HCT116 (cell line): ENCODE data around the gene SCN2B. TPM values are rescaled to one million over a fixed set of nuclear protein-coding genes. Genes with fewer than 3 reads are reported as not detected.

ENCODE experiments used
- ATAC-seq: fragments of 200-7000 bp; cut with Tn5 transposase; 2 replicates; pipeline ENCODE4 v1.9.1; 2020; ENCODE audit warnings: mild to moderate bottlenecking, moderate library complexity
- BruUV-seq: library from RNA; stranded (reverse); fragments of 400-500 nt; replicated peaks from 2 replicates; lab custom pipeline; 2021; lab: Mats Ljungman, UMichigan
- CTCF ChIA-PET: fragments of 300-600 bp; sonication (Branson Sonifier 250); formaldehyde crosslinking; loops from one replicate; lab custom pipeline; 2021; ENCODE audit warnings: antibody characterized with exemption; lab: Charles Lee
- POLR2A ChIA-PET: fragments of 300-600, 350-600 bp; sonication (Branson Sonifier 250); formaldehyde crosslinking; loops from one replicate; lab custom pipeline; 2021; ENCODE audit warnings: antibody characterized with exemption; lab: Charles Lee
- RAD21 ChIA-PET, 2 experiments: fragments of 300-600 bp; sonication (Branson Sonifier 250); formaldehyde crosslinking; loops; one replicate each; lab custom pipeline; 2023; ENCODE audit warnings: low total read pairs in 2 of 2; ENCODE audit not compliant: uncharacterized antibody in 2 of 2, unreplicated experiment in 2 of 2, low non-redundant PET in 1 of 2; lab: Charles Lee
- DNase-seq: peaks from one replicate; pipeline ENCODE4 v3.0.0-alpha.2; 2010; ENCODE audit warnings: low read depth, low spot score
- H2AFZ ChIP-seq: fragments of 200-600 bp; shearing (Covaris generic), sonication (generic); 2 replicates; pipeline ENCODE4 v1.6.1; 2017; ENCODE audit warnings: low read depth, mixed run types, mixed read lengths, antibody characterized with exemption, low read length; ENCODE audit not compliant: poor library complexity, severe bottlenecking
- H3K27ac ChIP-seq: 2 replicates; pipeline ENCODE4 v1.5.1; 2012; ENCODE audit warnings: low read depth, low read length
- H3K27me3 ChIP-seq: fragments of 200-600 bp; sonication (generic); 2 replicates; pipeline ENCODE4 v1.6.1; 2016; ENCODE audit warnings: mixed run types, low read length, mixed read lengths; ENCODE audit not compliant: insufficient read depth
- H3K36me3 ChIP-seq, 2 experiments: fragments of 200-500 bp in 1 of 2; fragments of 200-600 bp in 1 of 2; sonication (Bioruptor generic) in 1 of 2; sonication (generic) in 1 of 2; 2 replicates each; pipeline versions ENCODE4 v1.5.1 to v1.6.1; 2014 to 2016; ENCODE audit warnings: low read length in 2 of 2, inconsistent platforms in 1 of 2, mixed read lengths in 1 of 2, mixed run types in 1 of 2; ENCODE audit not compliant: insufficient read depth in 2 of 2, control insufficient read depth in 1 of 2
- H3K4me1 ChIP-seq, 2 experiments: fragments of 200-600 bp in 1 of 2; sonication (generic) in 1 of 2; 2 replicates each; pipeline versions ENCODE4 v1.5.1 to v1.6.1; 2012 to 2017; ENCODE audit warnings: low read length in 2 of 2, inconsistent platforms in 1 of 2, mild to moderate bottlenecking in 1 of 2, mixed read lengths in 1 of 2, mixed run types in 1 of 2, moderate library complexity in 1 of 2; ENCODE audit not compliant: insufficient read depth in 2 of 2, control insufficient read depth in 1 of 2
- H3K4me2 ChIP-seq: fragments of 200-600 bp; sonication (generic); 2 replicates; pipeline ENCODE4 v1.6.1; 2017; ENCODE audit warnings: mixed run types, low read length, mixed read lengths
- H3K4me3 ChIP-seq, 2 experiments: fragments of 200-600 bp in 1 of 2; sonication (generic) in 1 of 2; replicated peaks in 1 of 2; 2 replicates each; pipeline ENCODE4 v1.5.1; 2011 to 2016; ENCODE audit warnings: low read length in 2 of 2, control low read depth in 1 of 2, low read depth in 1 of 2, mild to moderate bottlenecking in 1 of 2, mixed read lengths in 1 of 2, mixed run types in 1 of 2
- H3K79me2 ChIP-seq: fragments of 200-600 bp; sonication (generic); 2 replicates; pipeline ENCODE4 v1.6.1; 2017; ENCODE audit warnings: mild to moderate bottlenecking, mixed run types, low read length, moderate library complexity, mixed read lengths; ENCODE audit not compliant: insufficient read depth
- H3K9ac ChIP-seq: fragments of 200-600 bp; sonication (generic); 2 replicates; pipeline ENCODE4 v1.6.1; 2016; ENCODE audit warnings: low read length, mixed read lengths
- H3K9me2 ChIP-seq: fragments of 200-600 bp; sonication (generic), shearing (Covaris generic); 2 replicates; pipeline ENCODE4 v1.6.1; 2017; ENCODE audit warnings: mixed run types, mild to moderate bottlenecking, moderate library complexity; ENCODE audit not compliant: insufficient read depth
- H3K9me3 ChIP-seq, 2 experiments: fragments of 200-500 bp in 1 of 2; fragments of 200-600 bp in 1 of 2; sonication (Bioruptor generic) in 1 of 2; sonication (generic) in 1 of 2; 2 replicates each; pipeline ENCODE4 v1.6.1; 2014 to 2017; ENCODE audit warnings: low read length in 2 of 2, mixed read lengths in 2 of 2, inconsistent platforms in 1 of 2, low read depth in 1 of 2, mild to moderate bottlenecking in 1 of 2, mixed run types in 1 of 2, moderate library complexity in 1 of 2; ENCODE audit not compliant: control insufficient read depth in 1 of 2, insufficient read depth in 1 of 2
- H4K20me1 ChIP-seq: fragments of 200-600 bp; sonication (generic), shearing (Covaris generic); 2 replicates; pipeline ENCODE4 v1.6.1; 2017; ENCODE audit warnings: mixed run types, mild to moderate bottlenecking, moderate library complexity; ENCODE audit not compliant: insufficient read depth
- CBX3 ChIP-seq: IDR thresholded peaks from 2 replicates; pipeline ENCODE4 v1.6.1; 2012; ENCODE audit warnings: low read depth
- CEBPB ChIP-seq: IDR thresholded peaks from 2 replicates; pipeline ENCODE4 v1.6.1; 2012; ENCODE audit warnings: low read depth
- EZH2 ChIP-seq: fragments of 200-600 bp; sonication (generic); IDR thresholded peaks from 2 replicates; pipeline ENCODE4 v1.6.1; 2017; ENCODE audit warnings: antibody characterized with exemption, mixed run types
- EZH2phosphoT487 ChIP-seq: fragments of 200-600 bp; IDR thresholded peaks from 2 replicates; pipeline ENCODE4 v1.6.1; 2018; ENCODE audit warnings: antibody characterized with exemption, borderline replicate concordance
- FOSL1 ChIP-seq: IDR thresholded peaks from 2 replicates; pipeline ENCODE4 v1.6.1; 2012; ENCODE audit warnings: low read depth
- JUND ChIP-seq: IDR thresholded peaks from 2 replicates; pipeline ENCODE4 v1.6.1; 2012
- POLR2A ChIP-seq: IDR thresholded peaks from 2 replicates; pipeline ENCODE4 v1.7.0; 2011; ENCODE audit warnings: borderline replicate concordance; ENCODE audit not compliant: insufficient read depth, insufficient read length; ENCODE audit errors: extremely low read depth
- POLR2AphosphoS5 ChIP-seq: IDR thresholded peaks from 2 replicates; pipeline ENCODE4 v1.6.1; 2011; ENCODE audit warnings: mild to moderate bottlenecking, low read depth, low read length, moderate library complexity
- RAD21 ChIP-seq: IDR thresholded peaks from 2 replicates; pipeline ENCODE4 v1.6.1; 2012; ENCODE audit warnings: low read depth, mild to moderate bottlenecking
- SP1 ChIP-seq: IDR thresholded peaks from 2 replicates; pipeline ENCODE4 v1.6.1; 2012; ENCODE audit warnings: low read depth
- SRF ChIP-seq: IDR thresholded peaks from 2 replicates; pipeline ENCODE4 v1.6.1; 2012; ENCODE audit warnings: low read depth
- TCF7L2 ChIP-seq: IDR thresholded peaks from 2 replicates; pipeline ENCODE4 v1.7.0; 2011; ENCODE audit warnings: borderline replicate concordance, inconsistent platforms; ENCODE audit not compliant: insufficient read depth, insufficient read length; ENCODE audit errors: extremely low read depth
- YY1 ChIP-seq: IDR thresholded peaks from 2 replicates; pipeline ENCODE4 v1.6.1; 2011; ENCODE audit warnings: low read length, low read depth, moderate library complexity, mild to moderate bottlenecking; ENCODE audit not compliant: insufficient replicate concordance; ENCODE audit errors: extremely low read depth
- ZFX ChIP-seq: fragments of 450-650 bp; IDR thresholded peaks from 2 replicates; pipeline ENCODE4 v1.6.1; 2017
- ZNF274 ChIP-seq: fragments of 200-500 bp; sonication (Bioruptor generic); IDR thresholded peaks from 2 replicates; pipeline ENCODE4 v1.6.1; 2014; ENCODE audit warnings: mild to moderate bottlenecking, low read depth, low read length, inconsistent platforms
- intact Hi-C: fragments of 100-400 bp; cut with micrococcal nuclease; formaldehyde crosslinking; loops from 2 replicates; pipeline ENCODE4 v1.10.0; 2022
- total RNA-seq: library from RNA; stranded (reverse); gene quantifications from one replicate; pipeline ENCODE4 v1.2.1, GENCODE V29; 2021; ENCODE audit not compliant: unreplicated experiment
- TF ChIP-seq, protein P1 (sequence below): IDR thresholded peaks from 2 replicates; pipeline ENCODE4 v1.6.1; 2012
- TF ChIP-seq, protein P2 (sequence below), 3 experiments: fragments of 200-600 bp in 1 of 3; sonication (generic) in 1 of 3; IDR thresholded peaks in 2 of 3; conservative IDR thresholded peaks in 1 of 3; 2 replicates each; pipeline ENCODE4 v1.5.1; 2012 to 2017; ENCODE audit warnings: low read depth in 2 of 3, low read length in 2 of 3, antibody characterized with exemption in 1 of 3, borderline replicate concordance in 1 of 3, control low read depth in 1 of 3, mild to moderate bottlenecking in 1 of 3, mixed read lengths in 1 of 3, mixed run types in 1 of 3, moderate library complexity in 1 of 3; ENCODE audit not compliant: insufficient read depth in 1 of 3
- TF ChIP-seq, protein P3 (sequence below): IDR thresholded peaks from 2 replicates; pipeline ENCODE4 v1.6.1; 2012
- TF ChIP-seq, protein P4 (sequence below): IDR thresholded peaks from 2 replicates; pipeline ENCODE4 v1.6.1; 2012; ENCODE audit warnings: low read depth
- TF ChIP-seq, protein P5 (sequence below): IDR thresholded peaks from 2 replicates; pipeline ENCODE4 v1.6.1; 2011; ENCODE audit warnings: mild to moderate bottlenecking, low read length, moderate library complexity; ENCODE audit not compliant: insufficient replicate concordance; ENCODE audit errors: extremely low read depth

Gene SCN2B
- total RNA-seq, 1 experiment from 2014 or later: not detected

DNA sequence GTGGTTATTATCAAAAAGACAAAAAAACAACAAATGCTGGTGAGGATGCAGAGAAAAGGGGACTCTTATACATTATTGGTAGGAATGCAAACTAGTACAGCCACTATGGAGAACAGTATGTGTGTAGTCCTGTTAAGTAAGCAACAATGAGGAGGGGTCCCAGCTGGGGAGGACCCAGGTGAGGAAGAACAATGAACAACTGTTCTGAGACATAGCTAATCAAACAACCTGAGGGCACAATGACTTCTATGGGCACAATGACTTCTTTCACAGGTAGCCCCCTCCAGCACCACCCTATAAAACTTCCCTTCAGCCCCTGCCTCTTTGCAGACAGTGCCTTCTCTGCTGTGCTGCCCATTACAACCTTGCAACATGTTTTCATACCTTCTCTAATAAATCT is 42.8 kb upstream of the SCN2B start:
- peaks cover 3% of the 10 kb centered on the region; the same call in 1 of the 2 replicates for H3K27me3 ChIP-seq
- H3K36me3 ChIP-seq: no peaks in the 10 kb centered on the region
- DNase-seq: no peak
- no peak overlapping the region for H3K9ac ChIP-seq
- no peak overlapping the region for H3K4me3 ChIP-seq
- H3K4me2 ChIP-seq: no peak overlapping the region
- ATAC-seq: no peak
- intact Hi-C loops: no loop called here
- H3K9me2 ChIP-seq: no peaks in the 10 kb centered on the region
- CTCF ChIA-PET: no interaction called here
- H4K20me1 ChIP-seq: no peaks in the 10 kb centered on the region
- H2AFZ ChIP-seq: no peak overlapping the region
- H3K27ac ChIP-seq: no peak overlapping the region
- POLR2A ChIA-PET: no interaction called here
- H3K4me1 ChIP-seq: no peaks in the 10 kb centered on the region
- RAD21 ChIA-PET: no interaction called here
- TF ChIP-seq FOSL1: no peak
- no peak for TF ChIP-seq ZFX
- no peak for TF ChIP-seq SRF
- no peak for TF ChIP-seq TCF7L2
- no peak for TF ChIP-seq ZNF274
- TF ChIP-seq, protein P1, sequence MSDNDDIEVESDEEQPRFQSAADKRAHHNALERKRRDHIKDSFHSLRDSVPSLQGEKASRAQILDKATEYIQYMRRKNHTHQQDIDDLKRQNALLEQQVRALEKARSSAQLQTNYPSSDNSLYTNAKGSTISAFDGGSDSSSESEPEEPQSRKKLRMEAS: no peak
- no peak for TF ChIP-seq SP1
- TF ChIP-seq, protein P2, sequence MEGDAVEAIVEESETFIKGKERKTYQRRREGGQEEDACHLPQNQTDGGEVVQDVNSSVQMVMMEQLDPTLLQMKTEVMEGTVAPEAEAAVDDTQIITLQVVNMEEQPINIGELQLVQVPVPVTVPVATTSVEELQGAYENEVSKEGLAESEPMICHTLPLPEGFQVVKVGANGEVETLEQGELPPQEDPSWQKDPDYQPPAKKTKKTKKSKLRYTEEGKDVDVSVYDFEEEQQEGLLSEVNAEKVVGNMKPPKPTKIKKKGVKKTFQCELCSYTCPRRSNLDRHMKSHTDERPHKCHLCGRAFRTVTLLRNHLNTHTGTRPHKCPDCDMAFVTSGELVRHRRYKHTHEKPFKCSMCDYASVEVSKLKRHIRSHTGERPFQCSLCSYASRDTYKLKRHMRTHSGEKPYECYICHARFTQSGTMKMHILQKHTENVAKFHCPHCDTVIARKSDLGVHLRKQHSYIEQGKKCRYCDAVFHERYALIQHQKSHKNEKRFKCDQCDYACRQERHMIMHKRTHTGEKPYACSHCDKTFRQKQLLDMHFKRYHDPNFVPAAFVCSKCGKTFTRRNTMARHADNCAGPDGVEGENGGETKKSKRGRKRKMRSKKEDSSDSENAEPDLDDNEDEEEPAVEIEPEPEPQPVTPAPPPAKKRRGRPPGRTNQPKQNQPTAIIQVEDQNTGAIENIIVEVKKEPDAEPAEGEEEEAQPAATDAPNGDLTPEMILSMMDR (IDR thresholded peaks at IDR 0.05 in 2 of 3, conservative IDR thresholded peaks at IDR 0.05 in 1 of 3; ENCODE audit: borderline replicate concordance in 1 of 3, insufficient read depth in 1 of 3, low read depth in 2 of 3, low read length in 2 of 3): no peak
- TF ChIP-seq JUND: no peak
- TF ChIP-seq CBX3: no peak
- TF ChIP-seq, protein P3, sequence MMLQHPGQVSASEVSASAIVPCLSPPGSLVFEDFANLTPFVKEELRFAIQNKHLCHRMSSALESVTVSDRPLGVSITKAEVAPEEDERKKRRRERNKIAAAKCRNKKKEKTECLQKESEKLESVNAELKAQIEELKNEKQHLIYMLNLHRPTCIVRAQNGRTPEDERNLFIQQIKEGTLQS: no peak
- TF ChIP-seq YY1: no peak
- TF ChIP-seq CEBPB: no peak
- TF ChIP-seq EZH2phosphoT487: no peak
- TF ChIP-seq POLR2A: no peak
- TF ChIP-seq POLR2AphosphoS5: no peak
- TF ChIP-seq, protein P4, sequence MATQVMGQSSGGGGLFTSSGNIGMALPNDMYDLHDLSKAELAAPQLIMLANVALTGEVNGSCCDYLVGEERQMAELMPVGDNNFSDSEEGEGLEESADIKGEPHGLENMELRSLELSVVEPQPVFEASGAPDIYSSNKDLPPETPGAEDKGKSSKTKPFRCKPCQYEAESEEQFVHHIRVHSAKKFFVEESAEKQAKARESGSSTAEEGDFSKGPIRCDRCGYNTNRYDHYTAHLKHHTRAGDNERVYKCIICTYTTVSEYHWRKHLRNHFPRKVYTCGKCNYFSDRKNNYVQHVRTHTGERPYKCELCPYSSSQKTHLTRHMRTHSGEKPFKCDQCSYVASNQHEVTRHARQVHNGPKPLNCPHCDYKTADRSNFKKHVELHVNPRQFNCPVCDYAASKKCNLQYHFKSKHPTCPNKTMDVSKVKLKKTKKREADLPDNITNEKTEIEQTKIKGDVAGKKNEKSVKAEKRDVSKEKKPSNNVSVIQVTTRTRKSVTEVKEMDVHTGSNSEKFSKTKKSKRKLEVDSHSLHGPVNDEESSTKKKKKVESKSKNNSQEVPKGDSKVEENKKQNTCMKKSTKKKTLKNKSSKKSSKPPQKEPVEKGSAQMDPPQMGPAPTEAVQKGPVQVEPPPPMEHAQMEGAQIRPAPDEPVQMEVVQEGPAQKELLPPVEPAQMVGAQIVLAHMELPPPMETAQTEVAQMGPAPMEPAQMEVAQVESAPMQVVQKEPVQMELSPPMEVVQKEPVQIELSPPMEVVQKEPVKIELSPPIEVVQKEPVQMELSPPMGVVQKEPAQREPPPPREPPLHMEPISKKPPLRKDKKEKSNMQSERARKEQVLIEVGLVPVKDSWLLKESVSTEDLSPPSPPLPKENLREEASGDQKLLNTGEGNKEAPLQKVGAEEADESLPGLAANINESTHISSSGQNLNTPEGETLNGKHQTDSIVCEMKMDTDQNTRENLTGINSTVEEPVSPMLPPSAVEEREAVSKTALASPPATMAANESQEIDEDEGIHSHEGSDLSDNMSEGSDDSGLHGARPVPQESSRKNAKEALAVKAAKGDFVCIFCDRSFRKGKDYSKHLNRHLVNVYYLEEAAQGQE: no peak
- TF ChIP-seq EZH2: no peak
- TF ChIP-seq, protein P5, sequence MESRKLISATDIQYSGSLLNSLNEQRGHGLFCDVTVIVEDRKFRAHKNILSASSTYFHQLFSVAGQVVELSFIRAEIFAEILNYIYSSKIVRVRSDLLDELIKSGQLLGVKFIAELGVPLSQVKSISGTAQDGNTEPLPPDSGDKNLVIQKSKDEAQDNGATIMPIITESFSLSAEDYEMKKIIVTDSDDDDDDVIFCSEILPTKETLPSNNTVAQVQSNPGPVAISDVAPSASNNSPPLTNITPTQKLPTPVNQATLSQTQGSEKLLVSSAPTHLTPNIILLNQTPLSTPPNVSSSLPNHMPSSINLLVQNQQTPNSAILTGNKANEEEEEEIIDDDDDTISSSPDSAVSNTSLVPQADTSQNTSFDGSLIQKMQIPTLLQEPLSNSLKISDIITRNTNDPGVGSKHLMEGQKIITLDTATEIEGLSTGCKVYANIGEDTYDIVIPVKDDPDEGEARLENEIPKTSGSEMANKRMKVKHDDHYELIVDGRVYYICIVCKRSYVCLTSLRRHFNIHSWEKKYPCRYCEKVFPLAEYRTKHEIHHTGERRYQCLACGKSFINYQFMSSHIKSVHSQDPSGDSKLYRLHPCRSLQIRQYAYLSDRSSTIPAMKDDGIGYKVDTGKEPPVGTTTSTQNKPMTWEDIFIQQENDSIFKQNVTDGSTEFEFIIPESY: no peak
- no peak for TF ChIP-seq RAD21
- TF ChIP-seq, all 23 proteins: peak for 0
- no peaks in the 10 kb centered on the region for H3K9me3 ChIP-seq
- BruUV-seq: no TSS peak
- no peaks in the 10 kb centered on the region for H3K79me2 ChIP-seq
